Gastroesophageal sphincter (tissue), 2 donors: ENCODE data around the gene DOCK4.

Experiments used
- POLR2A ChIP-seq, 2 donors: fragments of 450-650 bp; IDR thresholded peaks; one replicate each; pipeline ENCODE4 v1.6.1; 2017; ENCODE audit warnings: antibody characterized with exemption in 2 of 2, mild to moderate bottlenecking in 2 of 2, moderate library complexity in 1 of 2
- POLR2AphosphoS5 ChIP-seq: sonication (generic); formaldehyde crosslinking; IDR thresholded peaks from one replicate; pipeline ENCODE4 v1.6.1; 2017; ENCODE audit warnings: antibody characterized with exemption

DNA sequence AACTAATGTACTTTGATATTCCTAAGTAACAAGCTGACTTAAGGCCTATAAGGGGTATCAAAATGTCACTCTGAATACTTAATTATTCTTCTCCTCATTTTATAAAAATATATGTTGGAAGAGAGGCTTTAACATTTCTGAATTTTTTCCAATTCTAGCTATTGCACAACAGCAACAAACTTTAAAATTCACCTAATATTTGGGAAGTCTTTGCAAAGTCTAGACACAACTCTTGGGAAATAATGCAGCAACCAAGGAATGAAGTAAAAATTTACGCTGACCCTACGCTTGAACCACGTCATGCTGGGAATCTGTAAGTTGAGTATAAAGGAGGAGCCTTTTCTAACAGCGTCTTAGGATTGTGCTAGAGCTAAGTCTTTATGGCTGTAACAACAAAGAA lies 400.0 kb downstream of the DOCK4 start:
- no peak for TF ChIP-seq POLR2A (IDR thresholded peaks at IDR 0.05)
- no peak for TF ChIP-seq POLR2AphosphoS5
